Hypothalamus (tissue), 51 donors: ENCODE results near the gene PGF.

Experiments used
- DNase-seq, 51 donors: peaks; one replicate each; lab custom pipeline; 2025; lab: John Stamatoyannopoulos, UW

The PGF gene

GRCh38 chr14:74907744-74908143 is 47.7 kb downstream of the PGF start:
- DNase-seq = peak in 12 of 51 donors; percentile 9 to 36 (median 18)

- no peak for DNase-seq
These were observed 48.4 kb downstream of the PGF start for GRCh38 chr14:74906925-74907521.

- DNase-seq = peak in 45 of 51 donors; percentile 5 to 80 (median 47)
These were observed 49.7 kb downstream of the PGF start for GRCh38 chr14:74905595-74906142.

- DNase-seq = no peak
These were observed 50.5 kb downstream of the PGF start for GRCh38 chr14:74904635-74905503.

- peak in 3 of 51 donors; percentile 10 to 27 (median 15) for DNase-seq
These were observed 52.3 kb downstream of the PGF start for GRCh38 chr14:74902941-74903705.

GRCh38 chr14:74898694-74899093 is 56.7 kb downstream of the PGF start:
- DNase-seq = no peak

- no peak for DNase-seq
These were observed 57.3 kb downstream of the PGF start for GRCh38 chr14:74898083-74898482.

GRCh38 chr14:74897642-74898041 is 57.8 kb downstream of the PGF start:
- DNase-seq = no peak

GRCh38 chr14:74896400-74896799 is 59.0 kb downstream of the PGF start:
- no peak for DNase-seq

- no peak for DNase-seq
These were observed 61.7 kb downstream of the PGF start for GRCh38 chr14:74893614-74894091.

- DNase-seq = no peak
These were observed 62.7 kb downstream of the PGF start for GRCh38 chr14:74892745-74893144.

GRCh38 chr14:74891870-74892269 is 63.5 kb downstream of the PGF start:
- DNase-seq = no peak
